Fibroblast of skin of abdomen (primary cell): Measurements from ENCODE around the gene VWA5B2. TPM values are rescaled to one million over a fixed set of nuclear protein-coding genes. Genes with fewer than 3 reads are reported as not detected.

ENCODE experiments used
- DNase-seq: peaks from one replicate; pipeline ENCODE4 v3.0.0-alpha.2; 2013
- polyA plus RNA-seq, 2 experiments: library from polyadenylated mRNA; unstranded; fragments of 120-200 nt; gene quantifications; one replicate each; pipeline ENCODE4 v1.2.1, GENCODE V29; 2013; ENCODE audit not compliant: insufficient read length in 2 of 2

The VWA5B2 gene
- not detected for polyA plus RNA-seq (2013, experiment 1 of 2; ENCODE audit: insufficient read length)
- polyA plus RNA-seq (2013, experiment 2 of 2; ENCODE audit: insufficient read length): 0.04 TPM

GRCh38 chr3:184229394-184230080 is at the start of gene VWA5B2:
TSS of gene VWA5B2 (plus strand) at chr3:184229585. CDS start at chr3:184230529, 944 bp downstream.
- peak; percentile 22 for DNase-seq

GRCh38 chr3:184180165-184180564 is 49.2 kb upstream of the VWA5B2 start:
- no peak for DNase-seq

DNA sequence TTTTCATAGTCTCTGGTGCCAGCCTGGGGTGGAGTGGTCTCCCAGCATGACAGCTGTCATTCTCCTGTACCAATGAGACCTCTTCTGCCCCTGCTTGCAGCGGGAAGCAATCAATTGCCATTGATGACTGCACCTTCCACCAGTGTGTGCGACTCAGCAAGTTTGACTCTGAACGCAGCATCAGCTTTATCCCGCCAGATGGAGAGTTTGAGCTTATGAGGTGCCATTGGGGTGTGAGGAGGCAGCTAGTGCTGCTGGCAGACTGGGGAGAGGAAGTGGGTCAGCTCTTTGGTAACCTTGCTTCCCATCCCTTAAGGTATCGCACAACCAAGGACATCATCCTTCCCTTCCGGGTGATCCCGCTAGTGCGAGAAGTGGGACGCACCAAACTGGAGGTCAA is 47.8 kb upstream of the VWA5B2 start:
- no peak for DNase-seq

- no peak for DNase-seq
Measured at GRCh38 chr3:184183679-184184078, 45.7 kb upstream of the VWA5B2 start.

DNA sequence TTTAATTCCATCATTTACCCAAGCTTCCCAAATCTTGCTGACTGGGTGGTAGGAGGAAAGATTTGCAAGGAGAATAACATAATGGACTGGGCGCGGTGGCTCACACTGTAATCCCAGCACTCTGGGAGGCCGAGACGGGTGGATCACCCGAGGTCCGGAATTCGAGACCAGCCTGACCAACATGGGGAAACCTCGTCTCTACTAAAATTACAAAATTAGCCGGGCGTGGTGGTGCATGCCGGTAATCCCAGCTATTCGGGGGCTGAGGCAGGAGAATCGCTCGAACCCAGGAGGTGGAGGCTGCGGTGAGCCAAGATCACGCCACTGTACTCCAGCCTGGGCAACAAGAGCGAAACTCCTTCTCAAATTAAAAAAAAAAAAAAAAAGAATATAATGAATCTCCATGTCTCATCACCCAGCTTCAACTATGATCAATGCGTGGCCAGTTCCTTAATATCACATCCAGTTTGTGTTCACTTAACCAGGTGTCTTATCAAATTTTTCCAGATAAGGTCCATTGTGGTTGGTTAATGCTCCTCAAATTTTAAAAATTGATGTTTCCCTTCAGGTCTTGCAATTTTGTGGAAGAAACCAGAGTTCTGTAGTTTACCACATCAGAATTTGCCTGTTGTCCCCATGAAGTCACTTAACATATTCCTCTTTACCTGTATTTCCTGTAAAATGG is 44.7 kb upstream of the VWA5B2 start:
- no peak for DNase-seq

GRCh38 chr3:184185461-184186183 is 43.8 kb upstream of the VWA5B2 start:
- DNase-seq: peak; percentile 99

DNA sequence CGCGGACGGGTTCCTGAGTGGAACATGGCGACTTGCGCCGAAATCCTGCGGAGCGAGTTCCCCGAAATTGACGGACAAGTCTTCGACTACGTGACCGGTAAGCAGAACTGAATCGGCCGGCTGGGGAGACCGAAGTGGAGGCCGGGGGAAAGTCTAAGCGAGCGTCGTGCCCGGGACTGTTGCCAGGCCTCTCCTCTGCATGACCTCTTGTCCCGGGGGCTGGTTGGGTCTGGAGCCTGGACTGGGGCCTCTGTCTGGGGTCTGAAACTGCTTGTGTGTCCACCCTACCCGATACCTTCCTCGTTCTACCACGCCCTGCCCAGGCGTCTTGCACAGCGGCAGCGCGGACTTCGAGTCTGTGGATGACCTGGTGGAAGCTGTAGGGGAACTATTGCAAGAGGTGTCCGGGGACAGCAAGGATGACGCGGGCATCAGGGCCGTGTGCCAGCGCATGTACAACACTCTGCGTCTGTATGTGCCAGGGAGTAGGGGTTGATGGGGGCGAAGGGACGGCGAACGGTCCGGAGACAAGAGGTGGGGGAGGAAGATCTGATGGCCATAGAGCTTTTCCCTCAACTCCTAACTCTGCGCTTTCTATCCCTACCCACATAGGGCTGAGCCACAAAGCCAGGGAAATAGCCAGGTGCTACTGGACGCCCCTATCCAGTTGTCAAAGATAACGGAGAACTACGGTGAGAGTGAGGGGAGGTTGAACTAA is 43.0 kb upstream of the VWA5B2 start, which contains the start of gene ABCF3:
TSS of gene ABCF3 (plus strand) at position 16 of the 718 bp plus-strand sequence. CDS start at position 25, 9 bp downstream.
- DNase-seq: peak; percentile 26

GRCh38 chr3:184186902-184187207 is 42.5 kb upstream of the VWA5B2 start:
- DNase-seq: no peak

- DNase-seq: no peak
Measured at GRCh38 chr3:184188080-184188479, 41.3 kb upstream of the VWA5B2 start.

GRCh38 chr3:184189421-184189820 is 40.0 kb upstream of the VWA5B2 start:
- DNase-seq: no peak

DNA sequence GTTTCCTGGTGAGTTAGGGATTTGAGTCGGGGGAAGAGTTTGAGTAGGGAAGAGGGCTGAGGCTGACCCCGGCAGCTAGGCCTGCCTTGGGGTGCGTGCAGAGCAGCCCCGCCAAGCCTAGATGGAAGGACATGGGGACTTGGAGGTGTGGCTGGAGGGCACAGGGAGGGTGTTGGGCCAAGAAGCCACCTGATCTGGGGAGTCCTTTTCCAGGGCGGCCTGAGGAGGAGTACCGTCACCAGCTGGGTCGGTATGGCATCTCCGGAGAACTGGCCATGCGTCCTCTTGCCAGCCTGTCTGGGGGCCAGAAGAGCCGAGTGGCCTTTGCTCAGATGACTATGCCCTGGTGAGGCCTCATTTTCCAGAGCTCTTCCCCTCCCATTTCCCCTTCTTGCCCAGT is 36.5 kb upstream of the VWA5B2 start:
- DNase-seq: no peak

DNA sequence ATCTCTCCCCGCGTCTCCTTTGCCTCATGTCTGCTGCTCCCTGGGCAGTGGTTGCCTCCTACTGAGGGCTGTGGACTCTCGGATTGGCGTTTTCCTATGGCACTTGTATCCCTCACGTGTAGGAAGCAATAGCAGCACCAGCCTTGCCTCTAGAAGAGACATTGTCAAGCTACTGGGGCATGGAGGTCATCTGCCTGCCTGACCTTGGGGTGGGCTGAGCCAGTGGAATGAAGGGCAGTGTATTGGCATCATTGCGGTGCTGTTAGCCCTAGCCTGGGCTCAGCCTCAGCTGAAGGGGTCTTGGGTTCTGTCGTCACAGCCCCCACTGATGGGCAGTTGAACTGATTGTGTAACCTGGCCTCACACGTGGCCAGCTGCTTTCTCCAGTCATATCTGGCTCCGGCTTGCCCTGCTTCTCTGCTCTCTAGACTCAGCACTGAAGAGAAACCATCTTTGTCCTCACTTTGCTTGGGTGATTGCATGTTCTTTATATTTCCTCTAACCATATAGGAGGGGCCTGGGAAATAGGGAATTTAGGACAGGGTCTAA is 35.3 kb upstream of the VWA5B2 start:
- no peak for DNase-seq

DNA sequence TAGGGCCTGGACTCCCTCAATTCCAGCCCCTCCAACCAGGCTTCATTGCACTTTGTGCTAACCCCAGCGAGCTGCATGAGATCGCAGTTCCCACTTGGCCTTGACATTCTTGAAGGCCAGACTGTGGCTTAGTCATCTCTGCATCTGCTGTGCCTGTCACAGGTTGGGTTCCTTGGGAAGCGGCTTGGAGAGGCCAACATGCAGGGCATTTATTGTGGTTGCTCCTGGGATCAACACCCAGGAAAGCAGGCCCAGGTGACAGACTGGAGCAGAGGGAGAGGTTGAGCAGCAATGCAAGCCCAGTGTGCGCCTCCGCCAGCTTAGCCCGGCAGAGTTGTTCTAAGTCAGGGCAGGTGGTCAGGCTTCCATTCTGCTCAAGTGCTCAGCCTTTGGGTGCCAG is 32.8 kb upstream of the VWA5B2 start:
- no peak for DNase-seq

- DNase-seq: no peak
Measured at GRCh38 chr3:184198509-184198908, 30.9 kb upstream of the VWA5B2 start.

DNA sequence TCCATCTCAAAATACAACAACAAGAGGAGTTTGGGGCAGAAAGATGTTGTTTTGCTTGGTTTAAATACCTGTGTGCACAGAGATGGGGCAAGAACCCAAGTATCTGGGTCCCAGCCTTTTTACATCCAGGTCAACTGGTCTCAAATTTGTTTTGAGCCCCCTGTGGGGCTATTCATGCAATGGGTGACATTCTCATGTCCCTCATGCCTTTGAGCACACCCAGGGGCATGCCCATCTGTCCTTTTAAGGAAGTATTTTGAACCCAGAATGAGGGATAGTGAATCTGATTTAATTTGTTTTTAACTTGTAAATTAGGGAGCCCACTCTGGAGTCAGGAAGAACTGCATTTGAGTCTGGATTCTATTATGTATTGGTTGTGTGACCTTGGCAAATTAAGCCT is 28.6 kb upstream of the VWA5B2 start:
- DNase-seq: no peak

- no peak for DNase-seq
Measured at GRCh38 chr3:184203526-184203925, 25.9 kb upstream of the VWA5B2 start.

DNA sequence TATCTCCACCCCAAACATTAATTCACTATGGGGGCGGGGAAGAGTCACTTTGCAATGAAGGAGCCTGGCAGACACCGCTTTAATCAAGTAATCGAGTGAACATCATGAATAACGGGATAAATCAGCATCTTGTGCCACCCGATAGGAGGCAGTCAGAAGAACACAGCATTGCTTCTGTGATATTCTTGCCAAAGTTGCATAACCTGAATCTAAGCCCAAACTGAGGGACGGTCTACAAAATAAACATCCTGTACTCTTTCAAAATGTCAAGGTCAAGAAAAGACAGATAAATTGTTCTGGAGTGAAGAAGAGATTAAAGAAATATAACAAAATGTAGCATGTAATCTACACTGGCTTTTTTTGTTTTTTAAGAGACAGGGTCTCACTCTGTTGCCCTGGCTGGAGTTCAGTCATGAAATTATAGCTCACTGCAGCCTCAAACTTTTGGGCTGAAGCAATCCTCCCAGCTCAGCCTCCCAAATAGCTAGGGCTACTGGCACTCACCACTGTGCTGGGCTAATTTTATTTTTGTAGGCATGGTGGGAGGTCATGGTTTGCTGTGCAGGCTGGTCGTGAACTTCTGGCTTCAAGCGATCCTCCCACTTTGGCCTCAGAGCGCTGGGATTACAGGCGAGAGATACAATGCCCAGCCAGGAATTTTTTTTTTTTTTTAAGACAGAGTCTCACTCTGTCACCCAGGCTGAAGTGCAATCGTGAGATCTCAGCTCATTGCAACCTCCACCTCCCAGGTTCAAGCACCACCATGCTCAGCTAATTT is 20.1 kb upstream of the VWA5B2 start:
- DNase-seq: no peak

DNA sequence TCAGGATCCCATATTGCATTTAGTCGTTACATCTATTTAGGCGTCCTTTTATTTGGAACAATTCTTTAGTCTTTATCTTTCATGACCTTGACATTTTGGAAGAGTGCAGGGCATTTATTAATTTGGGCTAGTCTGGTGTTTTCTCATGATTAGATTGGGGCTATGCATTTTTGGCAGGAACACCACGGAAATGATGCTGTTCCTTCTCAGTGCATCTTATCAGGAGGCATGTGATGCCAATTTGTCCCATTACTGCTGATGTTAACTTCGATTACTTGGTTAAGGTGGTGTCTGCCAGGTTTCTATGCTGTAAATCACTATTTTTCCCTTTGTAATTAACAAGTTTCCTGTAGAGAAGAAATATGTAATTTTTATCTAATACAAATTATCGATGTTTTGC is 18.1 kb upstream of the VWA5B2 start:
- DNase-seq: no peak

DNA sequence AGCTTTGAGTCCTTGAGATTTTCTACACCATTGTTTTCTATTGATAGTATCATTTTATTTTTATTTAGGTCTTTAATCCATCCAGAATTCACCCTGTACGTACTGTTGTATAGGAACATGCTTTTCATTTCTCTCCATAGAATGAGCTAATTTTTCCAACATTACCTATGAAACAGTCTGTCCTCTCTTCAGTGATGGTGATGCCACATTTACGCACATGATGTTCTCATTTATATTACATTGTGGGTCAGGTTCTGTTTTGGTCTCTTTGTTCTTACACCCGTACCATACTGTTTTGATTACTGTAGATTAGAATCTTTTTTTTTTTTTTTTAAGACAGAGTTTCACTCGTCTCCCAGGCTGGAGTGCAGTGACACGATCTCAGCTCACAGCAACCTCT is 17.7 kb upstream of the VWA5B2 start:
- no peak for DNase-seq

DNA sequence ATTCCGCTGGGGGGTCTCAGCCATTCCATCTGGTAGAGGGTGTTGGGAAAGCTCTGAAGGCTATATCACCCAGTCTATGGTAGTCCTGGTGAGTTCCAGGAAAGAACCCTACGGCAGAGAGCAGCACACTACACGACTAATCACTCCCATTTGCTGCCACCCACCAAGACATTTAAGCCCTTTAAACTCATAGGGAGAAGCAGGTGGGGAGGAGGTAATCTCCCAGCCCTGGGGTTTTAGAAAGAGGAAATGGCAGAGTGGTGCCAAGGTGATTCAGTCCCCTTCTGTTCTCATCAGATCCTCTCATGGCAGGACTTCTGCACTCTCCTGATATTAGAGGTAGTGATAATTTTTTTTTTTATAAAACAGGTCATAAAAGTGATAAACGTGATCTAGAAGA is 10.6 kb upstream of the VWA5B2 start:
- DNase-seq: no peak

DNA sequence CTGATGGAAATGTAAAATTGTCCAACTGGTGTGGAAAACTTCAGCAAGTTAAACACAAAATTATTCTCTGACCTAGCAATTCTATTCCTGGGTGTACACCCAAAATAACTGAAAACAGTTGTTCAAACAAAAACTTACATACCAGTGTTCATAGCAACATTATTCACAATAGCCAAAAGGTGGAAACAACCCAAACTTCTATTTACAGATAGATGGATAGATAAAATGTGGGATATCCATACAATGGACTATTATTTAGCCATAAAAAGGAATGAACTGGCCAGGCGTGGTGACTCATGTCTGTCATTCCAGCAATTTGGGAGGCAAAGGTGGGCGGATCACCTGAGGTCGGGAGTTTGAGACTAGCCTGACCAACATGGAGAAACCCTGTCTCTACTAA is 6.9 kb upstream of the VWA5B2 start:
- no peak for DNase-seq

- no peak for DNase-seq
Measured at GRCh38 chr3:184223946-184224345, 5.4 kb upstream of the VWA5B2 start.
